ENCODE measurements around the gene SRC. TPM values are rescaled to one million over a fixed set of nuclear protein-coding genes. Genes with fewer than 3 reads are reported as not detected.

SRC gene
- polyA plus RNA-seq, 3 donors from 2014 or later, result 0.82 to 4.1 TPM; not detected in 1

GRCh38 chr20:37343994-37344355 lies 2.0 kb upstream of the SRC start:
- DNase-seq, result no peak
- Mint-ChIP-seq H3K4me3 (peak overlapping the region; percentile 30 to 78 (median 40)), H3K36me3 (no peaks in the 10 kb centered on the region), H3K27me3 (ENCODE audit: low read depth in 3 of 3) (peaks cover 1 to 2% (median 2%) of the 10 kb centered on the region in 3 donors), H3K27ac (peak overlapping the region in 1 of 6 donors; percentile 81), H3K4me1 (peaks cover 16 to 41% of the 10 kb centered on the region in 2 donors), H3K9me3 (no peaks in the 10 kb centered on the region)

GRCh38 chr20:37344506-37345338 lies 1.2 kb upstream of the SRC start:
- no peak for DNase-seq
- Mint-ChIP-seq H3K4me1 (peaks cover 16 to 41% of the 10 kb centered on the region in 2 donors), H3K27ac (peak overlapping the region in 1 of 6 donors; percentile 76), H3K27me3 (ENCODE audit: low read depth in 3 of 3) (peaks cover 1 to 2% (median 2%) of the 10 kb centered on the region in 3 donors), H3K4me3 (peak overlapping the region; percentile 60 to 84 (median 63)), H3K9me3 (no peaks in the 10 kb centered on the region), H3K36me3 (no peaks in the 10 kb centered on the region)

GRCh38 chr20:37346236-37346534 lies 245 bp downstream of the SRC start:
- Mint-ChIP-seq H3K36me3 (no peaks in the 10 kb centered on the region), H3K27me3 (ENCODE audit: low read depth in 3 of 3) (peaks cover 1 to 2% (median 2%) of the 10 kb centered on the region in 3 donors), H3K9me3 (no peaks in the 10 kb centered on the region), H3K4me1 (peaks cover 16 to 41% of the 10 kb centered on the region in 2 donors), H3K27ac (no peak overlapping the region), H3K4me3 (no peak overlapping the region)
- DNase-seq, result peak in 1 of 3 donors; percentile 3

- Mint-ChIP-seq H3K4me3 (peak overlapping the region in 4 of 5 donors; percentile 56 to 73 (median 63)), H3K27me3 (ENCODE audit: low read depth in 3 of 3) (peaks cover 1 to 3% (median 2%) of the 10 kb centered on the region in 3 donors), H3K4me1 (peaks cover 16 to 41% of the 10 kb centered on the region in 2 donors), H3K27ac (peak overlapping the region in 2 of 6 donors; percentile 59 to 69), H3K9me3 (no peaks in the 10 kb centered on the region), H3K36me3 (no peaks in the 10 kb centered on the region)
- no peak for DNase-seq
These were observed 801 bp downstream of the SRC start for GRCh38 chr20:37346535-37347346.

- DNase-seq, result no peak
- peaks cover under 1 to 2% (median 2%) of the 10 kb centered on the region in 3 donors for H3K27me3 Mint-ChIP-seq (ENCODE audit: low read depth in 3 of 3)
- H3K9me3 Mint-ChIP-seq, result no peaks in the 10 kb centered on the region
- H3K4me3 Mint-ChIP-seq, result peak overlapping the region in 4 of 5 donors; percentile 56 to 73 (median 63)
- peaks cover 16 to 41% of the 10 kb centered on the region in 2 donors for H3K4me1 Mint-ChIP-seq
- no peaks in the 10 kb centered on the region for H3K36me3 Mint-ChIP-seq
- peak overlapping the region in 2 of 6 donors; percentile 59 to 69 for H3K27ac Mint-ChIP-seq
These were observed 1.4 kb downstream of the SRC start for GRCh38 chr20:37347347-37347823.

- Mint-ChIP-seq H3K27me3 (ENCODE audit: low read depth in 3 of 3) (peaks cover 0 to 2% (median 2%) of the 10 kb centered on the region in 3 donors), H3K4me1 (peaks cover 16 to 41% of the 10 kb centered on the region in 2 donors), H3K4me3 (peak overlapping the region; percentile 2 to 73 (median 38)), H3K27ac (no peak overlapping the region), H3K9me3 (no peaks in the 10 kb centered on the region), H3K36me3 (no peaks in the 10 kb centered on the region)
- no peak for DNase-seq
These were observed 2.2 kb downstream of the SRC start for GRCh38 chr20:37347891-37348791.

GRCh38 chr20:37348792-37349516 lies 3.0 kb downstream of the SRC start:
- Mint-ChIP-seq H3K4me3 (no peak overlapping the region), H3K36me3 (no peaks in the 10 kb centered on the region), H3K27ac (peak overlapping the region in 2 of 6 donors; percentile 4 to 54), H3K4me1 (peaks cover 11 to 32% of the 10 kb centered on the region in 2 donors), H3K9me3 (no peaks in the 10 kb centered on the region), H3K27me3 (ENCODE audit: low read depth in 3 of 3) (peaks cover 0 to 2% (median 2%) of the 10 kb centered on the region in 3 donors)
- DNase-seq, result no peak

GRCh38 chr20:37349517-37350491 lies 3.9 kb downstream of the SRC start:
- peak overlapping the region in 1 of 6 donors; percentile 61 for H3K27ac Mint-ChIP-seq
- DNase-seq, result no peak
- H3K9me3 Mint-ChIP-seq, result no peaks in the 10 kb centered on the region
- no peaks in the 10 kb centered on the region for H3K36me3 Mint-ChIP-seq
- peaks cover 11 to 24% of the 10 kb centered on the region in 2 donors for H3K4me1 Mint-ChIP-seq
- H3K27me3 Mint-ChIP-seq (ENCODE audit: low read depth in 3 of 3), result peaks cover 0 to 2% (median 2%) of the 10 kb centered on the region in 3 donors
- no peak overlapping the region for H3K4me3 Mint-ChIP-seq

GRCh38 chr20:37350649-37351574 lies 5.0 kb downstream of the SRC start:
- Mint-ChIP-seq H3K27me3 (ENCODE audit: low read depth in 3 of 3) (peaks cover 0 to 4% (median 2%) of the 10 kb centered on the region in 3 donors), H3K4me3 (no peak overlapping the region), H3K9me3 (no peaks in the 10 kb centered on the region), H3K36me3 (no peaks in the 10 kb centered on the region), H3K27ac (no peak overlapping the region), H3K4me1 (peaks cover 10 to 23% of the 10 kb centered on the region in 2 donors)
- no peak for DNase-seq

- DNase-seq, result no peak
- Mint-ChIP-seq H3K36me3 (no peaks in the 10 kb centered on the region), H3K4me3 (no peak overlapping the region), H3K27ac (no peak overlapping the region), H3K9me3 (no peaks in the 10 kb centered on the region), H3K4me1 (peaks cover 15 to 33% of the 10 kb centered on the region in 2 donors), H3K27me3 (ENCODE audit: low read depth in 3 of 3) (peaks cover 0 to 4% (median 2%) of the 10 kb centered on the region in 3 donors)
These were observed 6.0 kb downstream of the SRC start for GRCh38 chr20:37351689-37352607.
